HG03442 (cell line): Measurements from ENCODE around the gene ATP9B.

Source experiments
- ATAC-seq: cut with Tn5 transposase; IDR thresholded peaks from one replicate; pipeline ENCODE4 v1.9.1; 2021; ENCODE audit warnings: mild to moderate bottlenecking, moderate library complexity; ENCODE audit not compliant: unreplicated experiment

ATP9B gene

GRCh38 chr18:79068937-79069716 lies at the start of gene ATP9B:
ATP9B (plus strand) TSS chr18:79069394; CDS start chr18:79069411, 17 bp downstream.
- ATAC-seq: peak; percentile 87

GRCh38 chr18:79019881-79020280 lies 49.3 kb upstream of the ATP9B start:
- no peak for ATAC-seq

GRCh38 chr18:79022603-79023002 lies 46.6 kb upstream of the ATP9B start:
- no peak for ATAC-seq

- ATAC-seq: no peak
These were observed 42.7 kb upstream of the ATP9B start for GRCh38 chr18:79026491-79026890.

GRCh38 chr18:79030680-79031079 lies 38.5 kb upstream of the ATP9B start:
- ATAC-seq: no peak

- no peak for ATAC-seq
These were observed 26.9 kb upstream of the ATP9B start for GRCh38 chr18:79042276-79042675.

GRCh38 chr18:79043288-79043687 lies 25.9 kb upstream of the ATP9B start:
- ATAC-seq: no peak

- no peak for ATAC-seq
These were observed 22.7 kb upstream of the ATP9B start for GRCh38 chr18:79046522-79046921.

- ATAC-seq: no peak
These were observed 21.5 kb upstream of the ATP9B start for GRCh38 chr18:79047556-79048244.

- no peak for ATAC-seq
These were observed 21.0 kb upstream of the ATP9B start for GRCh38 chr18:79048245-79048632.

GRCh38 chr18:79049506-79049905 lies 19.7 kb upstream of the ATP9B start:
- ATAC-seq: no peak

- no peak for ATAC-seq
These were observed 19.2 kb upstream of the ATP9B start for GRCh38 chr18:79050005-79050404.

- no peak for ATAC-seq
These were observed 12.3 kb upstream of the ATP9B start for GRCh38 chr18:79056827-79057367.

- peak; percentile 60 for ATAC-seq
These were observed 11.2 kb upstream of the ATP9B start for GRCh38 chr18:79058007-79058406.

GRCh38 chr18:79062806-79063205 lies 6.4 kb upstream of the ATP9B start:
- ATAC-seq: no peak

GRCh38 chr18:79064228-79064627 lies 5.0 kb upstream of the ATP9B start:
- no peak for ATAC-seq

GRCh38 chr18:79065802-79066201 lies 3.4 kb upstream of the ATP9B start:
- ATAC-seq: no peak

- ATAC-seq: no peak
These were observed 1.6 kb upstream of the ATP9B start for GRCh38 chr18:79067611-79068010.

- peak; percentile 29 for ATAC-seq
These were observed 755 bp upstream of the ATP9B start for GRCh38 chr18:79068341-79068936.

GRCh38 chr18:79069717-79070151 lies 540 bp downstream of the ATP9B start:
- ATAC-seq: no peak

GRCh38 chr18:79070486-79070885 lies 1.3 kb downstream of the ATP9B start:
- ATAC-seq: no peak

GRCh38 chr18:79071037-79071436 lies 1.8 kb downstream of the ATP9B start:
- ATAC-seq: no peak
